GM18873 (cell line): ENCODE measurements around the gene PROC.

ENCODE experiments used
- ATAC-seq: cut with Tn5 transposase; IDR thresholded peaks from one replicate; pipeline ENCODE4 v1.9.1; 2021; ENCODE audit warnings: mild to moderate bottlenecking, moderate library complexity, moderate number of reproducible peaks; ENCODE audit not compliant: unreplicated experiment, low FRiP score

Gene PROC

DNA sequence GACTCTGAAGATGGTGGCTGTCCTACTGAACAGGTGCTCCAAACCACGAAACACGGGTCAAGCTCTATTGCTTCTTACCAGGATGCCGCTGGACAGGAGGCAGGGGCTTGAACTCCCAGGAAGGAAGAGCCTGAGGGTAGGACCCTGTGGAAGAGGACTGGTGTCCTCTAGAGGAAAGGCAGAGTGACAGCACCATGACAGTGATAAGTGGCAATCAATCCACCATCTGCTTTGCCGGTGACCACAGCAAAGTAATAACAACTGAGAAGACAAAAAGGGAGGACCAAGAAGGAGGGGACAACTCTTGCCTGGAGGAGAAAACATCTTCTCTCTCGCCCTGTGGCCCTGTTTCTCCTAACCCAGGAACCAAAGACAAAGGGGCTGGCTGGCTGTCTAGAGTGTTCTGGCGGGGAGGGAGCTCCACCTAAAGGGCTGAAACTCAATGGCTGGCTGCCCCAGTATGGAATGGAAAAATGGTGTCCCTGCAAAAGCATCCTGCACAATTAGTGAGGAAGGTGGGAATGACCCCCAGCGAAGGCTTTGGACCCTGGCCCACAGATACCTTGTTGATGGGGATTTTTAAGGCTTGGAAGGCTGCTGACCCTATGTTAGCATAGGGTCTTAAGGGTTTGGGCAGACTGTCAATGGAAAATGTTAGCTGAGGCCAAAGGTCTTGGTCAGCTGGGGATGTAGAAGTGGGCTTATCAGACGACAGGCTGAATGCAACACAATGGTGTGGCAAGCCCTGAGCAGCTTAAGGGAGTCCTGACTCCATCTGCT, 35.4 kb downstream of the PROC start:
- no peak for ATAC-seq

DNA sequence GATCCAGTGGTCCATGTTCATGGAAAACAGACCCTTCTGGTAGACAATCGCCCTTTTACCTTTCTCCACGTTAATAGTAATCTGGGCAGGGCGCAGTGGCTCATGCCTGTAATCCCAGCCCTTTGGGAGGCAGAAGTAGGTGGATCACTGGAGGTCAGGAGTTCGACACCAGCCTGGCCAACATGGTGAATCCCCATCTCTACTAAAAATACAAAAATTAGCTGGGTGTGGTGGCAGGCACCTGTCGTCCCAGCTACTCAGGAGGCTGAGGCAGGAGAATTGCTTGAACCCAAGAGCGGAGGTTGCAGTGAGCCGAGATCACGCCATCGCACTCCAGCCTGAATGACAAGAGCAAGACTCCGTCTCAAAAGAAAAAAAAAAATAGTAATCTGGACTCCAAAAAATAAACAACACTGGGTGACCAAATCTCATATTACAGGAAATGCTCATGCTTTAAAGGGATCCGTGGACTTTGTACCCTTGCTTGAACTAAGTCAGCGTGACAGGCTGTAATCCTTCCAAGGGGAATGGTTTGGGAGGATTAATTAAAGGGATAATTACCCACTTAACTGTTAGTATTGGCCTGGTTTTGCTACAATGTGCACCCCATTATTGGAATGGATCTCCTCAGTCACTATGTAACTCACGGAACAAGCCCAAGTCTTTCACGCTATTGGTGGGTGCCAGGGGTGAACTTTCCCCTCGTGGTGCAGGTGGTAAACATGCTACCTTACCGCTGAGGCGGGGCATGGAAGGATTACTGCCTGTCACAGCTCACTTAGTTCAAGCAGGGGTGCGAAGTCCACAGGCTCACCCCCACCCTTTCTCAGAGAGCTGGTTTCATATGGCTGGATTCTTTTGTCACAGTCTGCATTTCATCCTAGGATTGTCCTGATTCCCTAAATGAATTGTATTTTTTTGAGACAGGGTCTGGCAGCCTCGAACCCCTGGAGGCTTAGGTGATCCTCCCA, 36.7 kb downstream of the PROC start:
- ATAC-seq: no peak

DNA sequence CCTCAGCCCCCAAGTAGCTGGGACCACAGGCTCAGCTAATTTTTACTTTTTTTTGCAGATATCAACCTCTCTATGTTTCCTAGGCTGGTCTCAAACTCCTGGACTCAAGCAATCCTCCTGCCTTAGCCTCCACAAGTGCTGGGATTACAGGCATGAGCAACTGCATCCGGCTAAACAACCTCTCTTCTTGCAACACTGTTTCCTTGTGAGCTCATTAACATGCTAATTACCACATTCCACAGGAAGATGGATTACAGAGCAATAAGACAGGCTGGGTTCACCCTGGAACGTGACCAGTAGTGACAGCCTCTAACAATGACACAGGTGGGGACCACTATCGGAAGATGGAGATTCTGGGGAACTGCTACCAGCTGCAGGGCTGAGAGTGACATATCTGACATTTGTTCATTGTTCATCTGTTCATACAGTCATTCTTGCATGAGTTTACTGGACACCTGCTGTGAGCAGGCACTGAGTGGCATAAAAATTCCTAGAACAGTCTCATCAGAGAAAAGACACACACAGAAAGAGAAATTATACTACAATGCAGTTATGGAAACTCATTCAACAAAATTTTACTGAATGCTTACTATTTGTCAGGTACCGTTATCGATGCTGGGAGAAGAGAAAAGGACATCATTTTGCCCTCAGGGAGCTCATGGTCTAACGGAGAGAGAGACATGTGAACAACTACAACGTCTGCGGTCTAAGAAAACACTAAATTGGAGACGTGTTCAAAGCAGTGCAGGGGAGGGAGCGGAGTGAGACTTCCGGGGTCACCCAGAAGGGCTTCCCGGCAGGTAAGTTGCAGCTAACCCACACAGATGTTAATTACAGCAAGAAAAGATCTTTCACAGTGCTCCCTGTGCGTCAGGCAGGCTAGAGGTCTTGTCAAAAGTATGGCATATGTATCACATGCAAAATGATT, 37.6 kb downstream of the PROC start:
- no peak for ATAC-seq

DNA sequence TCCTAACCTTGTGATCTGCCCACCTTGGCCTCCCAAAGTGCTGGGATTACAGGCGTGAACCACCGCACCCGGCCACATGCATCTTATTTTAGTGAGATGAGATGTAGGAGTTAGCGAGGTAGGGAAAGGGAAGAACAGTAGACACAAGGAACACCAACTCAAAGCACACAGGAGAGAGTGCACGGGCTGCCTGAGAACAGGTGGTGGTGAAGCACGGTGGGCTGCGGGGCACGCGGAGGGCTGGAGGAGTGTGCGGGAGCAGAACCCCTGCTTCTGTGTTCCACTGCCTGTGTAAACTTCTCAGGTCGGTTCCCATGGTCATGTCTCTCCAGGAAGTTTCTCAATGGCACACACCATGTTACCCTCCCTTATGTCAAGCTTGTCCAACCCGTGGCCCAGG, 38.7 kb downstream of the PROC start:
- no peak for ATAC-seq

DNA sequence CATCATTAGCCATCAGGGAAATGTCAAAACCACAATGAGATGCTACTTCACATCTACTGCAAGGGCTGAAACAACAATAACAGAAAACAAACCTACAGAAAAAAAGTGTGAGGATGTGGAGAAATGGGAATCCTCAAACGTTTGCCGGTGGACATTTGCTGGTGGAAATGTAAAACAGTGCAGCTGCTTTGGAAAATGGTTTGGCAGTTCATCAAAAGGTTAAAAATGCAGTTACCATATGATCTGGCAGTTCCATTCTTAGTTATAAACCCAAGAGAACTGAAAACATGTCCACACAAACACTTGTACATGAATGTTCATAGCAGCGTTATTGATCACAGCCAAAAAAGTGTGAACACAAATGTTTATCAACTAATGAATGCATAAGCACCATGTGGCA, 44.2 kb downstream of the PROC start:
- ATAC-seq: no peak

DNA sequence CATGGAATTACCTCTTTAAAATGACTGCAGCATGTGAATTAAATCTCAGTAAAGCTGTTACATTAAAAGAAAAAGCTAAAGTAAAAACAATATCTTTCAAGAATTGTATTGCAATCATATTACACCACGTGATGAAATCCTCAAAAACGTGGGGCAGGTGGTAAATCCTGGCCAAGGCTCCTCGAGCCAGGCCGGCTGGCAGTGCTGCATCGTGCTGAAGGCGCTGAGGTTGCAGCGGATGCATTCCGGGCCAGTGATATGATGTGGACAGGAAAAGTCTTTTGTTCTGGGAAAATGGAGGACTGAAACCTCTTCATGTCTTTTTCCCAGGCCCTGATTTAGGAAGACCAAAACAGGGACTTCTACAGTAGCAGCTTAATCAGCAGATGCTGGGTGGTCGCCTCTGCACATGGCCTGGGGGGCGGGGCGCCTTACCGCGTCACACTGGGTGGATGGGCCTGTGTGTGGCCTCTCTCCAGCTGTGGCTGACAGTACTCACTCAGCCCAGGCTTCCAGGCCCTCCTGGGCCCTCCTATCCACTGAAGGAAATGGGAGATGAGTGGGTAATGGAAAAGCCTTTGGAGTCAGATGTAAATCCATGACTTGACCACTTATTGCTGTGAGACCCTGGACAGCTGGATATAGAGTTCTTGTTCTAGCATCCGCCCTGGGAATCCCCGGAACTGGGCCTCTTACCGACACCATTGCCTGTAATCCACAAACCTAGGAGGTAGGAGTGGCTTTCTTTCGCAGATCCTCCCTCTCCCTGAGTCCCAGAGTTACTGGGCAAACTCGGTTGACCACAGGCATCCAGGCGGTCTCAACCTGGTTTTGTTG, 45.1 kb downstream of the PROC start:
- no peak for ATAC-seq

DNA sequence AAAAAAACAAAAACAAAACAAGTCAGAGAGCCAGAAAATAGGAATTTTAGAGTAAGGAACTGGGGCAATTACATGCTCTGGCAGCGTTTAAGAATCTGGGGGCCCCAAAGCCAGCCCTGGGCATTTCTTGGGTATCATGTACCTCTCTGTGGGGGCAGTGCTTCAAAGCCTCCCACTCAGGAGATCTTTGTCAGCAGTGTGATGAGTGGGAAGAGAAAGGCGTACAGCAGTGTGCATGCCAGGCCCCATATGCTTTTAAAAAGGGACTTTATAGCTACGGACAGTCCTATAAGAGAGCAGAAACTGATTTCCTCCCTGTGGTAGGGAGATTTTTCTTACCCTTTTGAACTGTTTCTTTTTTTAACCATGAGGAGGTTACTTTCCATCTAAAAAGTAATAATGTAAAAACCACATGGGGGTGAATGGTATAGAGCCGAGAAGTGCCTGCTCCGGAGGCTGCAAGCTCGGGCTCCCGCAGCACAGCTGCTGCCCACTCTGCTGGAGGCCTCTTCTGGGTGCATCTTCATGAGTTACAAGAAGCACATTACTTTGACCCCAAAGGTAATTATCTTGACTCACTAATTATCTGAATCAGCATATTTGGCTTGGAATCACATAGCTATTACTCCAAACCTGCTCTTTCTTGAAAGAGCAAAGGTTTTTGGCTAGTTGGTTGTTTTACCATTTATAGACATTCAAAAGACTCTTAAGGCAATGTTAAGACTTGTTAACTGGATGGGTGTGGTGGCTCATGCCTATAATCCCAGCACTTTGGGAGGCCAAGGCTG, 46.4 kb downstream of the PROC start:
- no peak for ATAC-seq

DNA sequence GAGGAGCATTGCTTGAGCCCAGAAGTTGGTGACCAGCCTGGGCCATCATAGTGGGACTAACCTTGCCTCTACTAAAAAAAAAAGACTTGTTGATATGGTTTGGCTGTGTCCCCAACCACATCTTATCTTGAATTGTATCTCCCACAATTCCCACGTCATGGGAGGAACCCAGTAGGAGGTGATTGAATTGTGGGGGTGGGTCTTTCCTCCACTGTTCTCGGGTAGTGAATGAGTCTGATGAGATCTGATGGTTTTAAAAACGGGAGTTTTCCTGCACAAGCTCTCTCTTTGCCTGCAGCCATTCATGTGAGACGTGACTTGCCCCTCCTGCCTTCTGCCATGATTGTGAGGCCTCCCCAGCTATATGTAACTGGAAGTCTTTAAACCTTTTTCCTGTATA, 47.0 kb downstream of the PROC start:
- no peak for ATAC-seq

DNA sequence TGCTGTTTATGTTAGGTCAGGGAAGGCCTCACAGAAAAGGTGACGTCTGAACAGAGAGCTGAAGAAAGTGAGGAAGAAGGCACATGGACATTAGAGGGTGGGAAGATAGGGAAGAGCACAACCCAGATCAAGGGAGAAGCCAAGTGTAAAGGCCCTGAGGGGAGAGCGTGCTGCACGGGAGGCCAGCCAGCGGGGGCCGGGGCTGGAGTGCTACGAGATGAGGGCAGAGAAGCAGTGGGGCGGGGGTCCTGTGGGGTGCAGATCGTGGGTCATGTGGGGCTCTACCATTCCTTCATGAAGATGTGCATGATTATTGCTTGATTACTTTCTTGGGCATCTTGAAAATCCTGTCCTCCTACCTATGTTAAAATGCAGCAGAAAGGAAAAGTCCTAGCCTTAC, 50.8 kb downstream of the PROC start:
- no peak for ATAC-seq

DNA sequence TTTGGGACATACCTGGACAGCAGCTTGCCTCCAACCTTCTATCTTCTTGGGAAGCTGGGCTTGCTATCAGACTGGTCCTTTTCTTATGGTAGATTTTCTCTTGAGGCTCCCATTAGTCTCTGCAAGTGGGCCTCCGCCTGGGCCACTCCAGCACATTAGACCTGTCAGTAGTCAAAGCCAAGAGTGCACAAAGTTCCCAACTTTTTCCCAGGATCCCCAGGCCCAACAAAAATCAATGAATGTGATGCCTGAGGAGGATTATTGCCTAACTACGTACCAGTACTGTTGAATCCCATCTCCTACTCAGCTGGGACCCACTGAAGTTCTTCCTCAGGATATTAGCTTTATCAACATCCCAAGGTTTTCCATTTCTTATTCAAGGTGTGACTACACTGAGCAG, 51.7 kb downstream of the PROC start:
- no peak for ATAC-seq

DNA sequence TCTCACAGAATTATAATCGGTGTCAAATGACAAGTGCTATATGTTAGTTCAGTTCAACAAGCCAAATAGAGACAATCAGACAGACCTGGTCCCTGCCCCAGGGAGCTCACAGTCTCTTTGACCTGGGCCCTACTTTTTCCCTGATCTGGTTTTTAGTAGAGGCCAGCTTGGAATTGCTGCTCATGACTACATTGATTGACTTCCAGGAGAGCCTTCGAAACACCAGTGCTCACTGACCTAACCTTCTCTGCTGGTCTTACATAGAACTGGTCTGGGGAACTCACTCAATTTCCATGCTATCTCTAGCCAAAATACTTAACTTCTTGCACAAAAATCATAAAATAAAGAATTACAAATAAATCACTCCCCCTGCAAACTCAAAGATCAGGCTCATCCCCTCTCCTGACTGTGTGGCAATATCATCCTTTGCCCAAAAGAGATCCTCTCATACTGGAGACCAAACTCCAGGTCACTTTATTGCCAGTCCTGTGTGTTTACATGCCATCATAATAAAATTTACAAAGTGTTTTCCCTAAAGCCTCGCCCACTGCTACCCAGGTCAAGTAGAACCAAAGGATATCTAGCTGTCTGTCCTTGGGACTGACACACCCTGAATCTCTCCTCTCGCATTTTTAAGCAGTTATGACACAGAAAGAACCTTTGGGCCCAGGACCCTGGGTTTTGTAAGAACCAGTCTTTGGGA, 53.2 kb downstream of the PROC start:
- no peak for ATAC-seq

DNA sequence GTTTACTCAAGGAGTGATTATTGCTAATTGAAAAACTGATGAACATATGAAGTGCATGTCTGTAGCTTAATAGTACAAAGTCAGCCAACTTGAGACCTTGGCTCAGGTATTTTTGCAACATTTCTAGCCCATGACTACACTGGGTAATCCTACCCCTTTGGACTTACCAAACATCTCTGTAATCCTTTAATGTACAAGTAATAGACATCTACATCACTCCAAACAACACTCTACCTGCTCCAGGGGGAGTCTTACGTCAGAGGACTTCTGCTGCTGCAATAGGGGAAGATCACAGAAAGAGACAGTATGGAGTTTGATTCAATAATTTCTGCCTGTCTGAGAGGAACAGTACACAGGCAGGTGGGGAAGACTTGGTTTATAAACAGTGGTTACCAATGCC, 54.0 kb downstream of the PROC start:
- no peak for ATAC-seq

DNA sequence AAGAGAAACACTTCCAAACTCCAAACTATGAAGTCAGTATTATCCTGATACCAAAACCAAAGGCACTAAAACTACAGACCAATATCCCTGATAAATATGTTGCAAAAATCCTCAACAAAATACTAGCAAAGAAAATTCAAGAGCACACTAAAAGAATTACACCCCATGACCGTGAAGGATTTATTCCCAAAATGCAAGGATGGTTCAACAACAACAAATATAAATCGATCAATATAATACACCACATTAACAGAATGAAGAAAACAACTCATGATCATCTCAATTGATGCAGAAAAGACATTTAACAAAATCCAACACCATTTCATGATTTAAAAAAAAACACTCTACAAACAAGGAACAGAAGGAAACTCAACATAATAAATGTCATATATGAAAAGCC, 57.6 kb downstream of the PROC start:
- ATAC-seq: no peak
